ENCODE data around the gene PLXNA4. TPM values are rescaled to one million over a fixed set of nuclear protein-coding genes. Genes with fewer than 3 reads are reported as not detected.

Gene PLXNA4
- total and polyA plus RNA-seq, 2 donors from 2014 or later: 0.17 to 3.5 TPM

DNA sequence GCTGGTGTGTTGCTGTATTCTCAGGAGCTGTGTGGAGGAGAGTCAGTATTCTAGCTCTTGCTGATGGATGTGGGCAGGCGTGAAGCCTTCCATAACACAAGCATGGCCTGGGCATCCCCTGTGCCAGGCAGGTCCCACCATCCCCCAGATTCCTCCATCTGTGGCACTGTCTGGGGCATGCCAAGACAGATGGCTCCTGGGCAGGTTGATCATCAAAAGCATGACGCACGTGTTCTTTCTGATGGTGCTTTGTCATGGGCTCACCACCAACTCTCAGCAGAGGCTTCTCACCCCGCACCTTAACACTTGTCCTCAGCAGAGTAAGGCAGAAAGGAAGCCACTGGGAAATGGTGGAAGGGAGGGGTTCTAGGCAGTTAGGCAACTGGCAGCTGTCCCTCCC is 364.3 kb downstream of the PLXNA4 start:
- DNase-seq (no peak), FAIRE-seq (no peak)
- TF ChIP-seq, protein P1, sequence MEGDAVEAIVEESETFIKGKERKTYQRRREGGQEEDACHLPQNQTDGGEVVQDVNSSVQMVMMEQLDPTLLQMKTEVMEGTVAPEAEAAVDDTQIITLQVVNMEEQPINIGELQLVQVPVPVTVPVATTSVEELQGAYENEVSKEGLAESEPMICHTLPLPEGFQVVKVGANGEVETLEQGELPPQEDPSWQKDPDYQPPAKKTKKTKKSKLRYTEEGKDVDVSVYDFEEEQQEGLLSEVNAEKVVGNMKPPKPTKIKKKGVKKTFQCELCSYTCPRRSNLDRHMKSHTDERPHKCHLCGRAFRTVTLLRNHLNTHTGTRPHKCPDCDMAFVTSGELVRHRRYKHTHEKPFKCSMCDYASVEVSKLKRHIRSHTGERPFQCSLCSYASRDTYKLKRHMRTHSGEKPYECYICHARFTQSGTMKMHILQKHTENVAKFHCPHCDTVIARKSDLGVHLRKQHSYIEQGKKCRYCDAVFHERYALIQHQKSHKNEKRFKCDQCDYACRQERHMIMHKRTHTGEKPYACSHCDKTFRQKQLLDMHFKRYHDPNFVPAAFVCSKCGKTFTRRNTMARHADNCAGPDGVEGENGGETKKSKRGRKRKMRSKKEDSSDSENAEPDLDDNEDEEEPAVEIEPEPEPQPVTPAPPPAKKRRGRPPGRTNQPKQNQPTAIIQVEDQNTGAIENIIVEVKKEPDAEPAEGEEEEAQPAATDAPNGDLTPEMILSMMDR (IDR thresholded peaks at IDR 0.05; ENCODE audit: borderline replicate concordance, extremely low read depth, insufficient read depth): no peak
- intact Hi-C loops (cut with DNase I): no loop called here
- Histone ChIP-seq H3K27ac (ENCODE audit: low read depth in 2 of 2, low read length in 2 of 2) (no peak overlapping the region), H3K4me3 (ENCODE audit: low read length in 3 of 3) (no peak overlapping the region), H3K27me3 (ENCODE audit: control insufficient read depth, insufficient read depth, low read length) (no peaks in the 10 kb centered on the region), H3K4me1 (ENCODE audit: control insufficient read depth in 2 of 3, insufficient read depth in 2 of 3, low read depth in 1 of 3, low read length in 3 of 3) (no peaks in the 10 kb centered on the region), H3K36me3 (ENCODE audit: control insufficient read depth in 2 of 3, insufficient read depth in 3 of 3, low read length in 3 of 3) (no peaks in the 10 kb centered on the region), H3K9ac (ENCODE audit: low read length in 3 of 3) (no peak overlapping the region), H3K9me3 (ENCODE audit: control insufficient read depth in 2 of 3, insufficient read depth in 1 of 3, low read length in 3 of 3) (no peaks in the 10 kb centered on the region)

DNA sequence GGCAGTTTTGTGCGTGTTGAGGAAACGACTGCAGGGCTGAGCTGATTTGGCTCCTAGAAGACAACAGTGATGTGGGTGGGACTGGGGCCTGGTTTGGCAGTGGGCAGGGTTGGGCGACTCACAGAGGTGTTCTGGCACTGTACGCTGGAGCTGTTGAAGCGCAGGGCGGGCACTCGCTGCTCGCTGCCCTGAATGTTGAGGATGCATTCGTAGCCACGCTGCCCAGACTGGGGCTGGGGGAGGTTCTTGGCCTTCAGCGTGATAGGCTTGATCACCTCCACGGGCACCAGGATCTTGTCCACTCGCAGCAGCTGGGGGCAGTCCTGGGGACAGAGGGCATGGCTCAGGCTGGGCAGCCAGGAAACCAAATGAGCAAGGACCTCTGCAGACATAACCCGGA is 365.4 kb downstream of the PLXNA4 start:
- no peak overlapping the region for H3K9ac ChIP-seq (ENCODE audit: low read length in 3 of 3)
- no peak for FAIRE-seq

DNA sequence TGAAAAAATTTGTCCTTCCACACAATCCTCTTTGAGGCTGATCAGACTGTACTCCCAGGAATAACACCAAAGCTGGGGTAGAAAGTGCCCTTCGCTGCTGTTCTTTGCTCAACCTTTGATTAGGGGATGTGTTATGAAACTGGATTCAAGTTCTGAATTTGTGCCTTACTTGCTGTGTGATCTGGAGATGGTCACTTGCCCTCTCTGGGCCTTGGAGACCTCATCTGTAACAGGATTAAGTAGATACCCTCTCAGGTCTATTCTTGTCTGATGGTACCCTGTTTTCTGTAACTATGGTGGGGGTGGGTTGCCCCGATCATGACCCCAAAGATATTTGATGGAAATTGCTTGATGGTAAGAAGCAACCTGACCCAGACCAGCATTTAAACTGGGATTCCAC is 368.5 kb downstream of the PLXNA4 start:
- Histone ChIP-seq H3K36me3 (ENCODE audit: control insufficient read depth in 2 of 3, insufficient read depth in 3 of 3, low read length in 3 of 3) (no peaks in the 10 kb centered on the region), H3K4me1 (ENCODE audit: control insufficient read depth in 2 of 3, insufficient read depth in 2 of 3, low read depth in 1 of 3, low read length in 3 of 3) (no peaks in the 10 kb centered on the region), H3K9me3 (ENCODE audit: control insufficient read depth in 2 of 3, insufficient read depth in 1 of 3, low read length in 3 of 3) (no peaks in the 10 kb centered on the region), H3K9ac (ENCODE audit: low read length in 3 of 3) (no peak overlapping the region), H3K4me3 (ENCODE audit: low read length in 3 of 3) (no peak overlapping the region), H3K27me3 (ENCODE audit: control insufficient read depth, insufficient read depth, low read length) (no peaks in the 10 kb centered on the region), H3K27ac (ENCODE audit: low read depth in 2 of 2, low read length in 2 of 2) (no peak overlapping the region)
- intact Hi-C loops (cut with DNase I): no loop called here
- TF ChIP-seq, protein P1 (IDR thresholded peaks at IDR 0.05; ENCODE audit: borderline replicate concordance, extremely low read depth, insufficient read depth): no peak
- DNase-seq: no peak
- no peak for FAIRE-seq

More for the DNA sequence above, 365.4 kb downstream of the PLXNA4 start:
- no peak for DNase-seq
- H3K4me1 ChIP-seq (ENCODE audit: control insufficient read depth in 2 of 3, insufficient read depth in 2 of 3, low read depth in 1 of 3, low read length in 3 of 3): no peaks in the 10 kb centered on the region
- no peaks in the 10 kb centered on the region for H3K36me3 ChIP-seq (ENCODE audit: control insufficient read depth in 2 of 3, insufficient read depth in 3 of 3, low read length in 3 of 3)
- TF ChIP-seq, protein P1 (IDR thresholded peaks at IDR 0.05; ENCODE audit: borderline replicate concordance, extremely low read depth, insufficient read depth): no peak
- intact Hi-C loops (cut with DNase I): no loop called here
- no peak overlapping the region for H3K27ac ChIP-seq (ENCODE audit: low read depth in 2 of 2, low read length in 2 of 2)
- no peaks in the 10 kb centered on the region for H3K27me3 ChIP-seq (ENCODE audit: control insufficient read depth, insufficient read depth, low read length)
- no peaks in the 10 kb centered on the region for H3K9me3 ChIP-seq (ENCODE audit: control insufficient read depth in 2 of 3, insufficient read depth in 1 of 3, low read length in 3 of 3)
- H3K4me3 ChIP-seq (ENCODE audit: low read length in 3 of 3): no peak overlapping the region

DNA sequence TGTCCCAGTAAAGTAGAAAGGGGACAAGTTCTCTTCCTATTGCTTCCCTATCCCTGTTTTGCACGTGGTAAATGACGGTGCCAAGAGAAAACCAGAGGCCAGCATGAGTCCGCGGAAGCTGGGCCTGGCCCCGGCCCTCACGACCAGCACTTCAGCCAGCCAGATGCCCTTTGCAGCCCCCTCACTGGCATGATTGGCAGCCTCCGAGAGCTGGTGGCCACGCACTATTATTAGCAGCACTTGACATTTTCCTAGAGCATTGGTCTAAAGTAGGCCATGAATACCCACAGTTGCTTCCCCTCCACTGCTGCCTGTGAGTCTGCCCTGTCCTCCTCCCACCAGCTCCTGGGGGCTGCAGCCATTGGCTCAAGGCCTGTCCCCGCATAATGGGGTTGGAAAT is 369.1 kb downstream of the PLXNA4 start:
- TF ChIP-seq, protein P1 (IDR thresholded peaks at IDR 0.05; ENCODE audit: borderline replicate concordance, extremely low read depth, insufficient read depth): no peak
- intact Hi-C loops (cut with DNase I): no loop called here
- Histone ChIP-seq H3K9me3 (ENCODE audit: control insufficient read depth in 2 of 3, insufficient read depth in 1 of 3, low read length in 3 of 3) (no peaks in the 10 kb centered on the region), H3K4me1 (ENCODE audit: control insufficient read depth in 2 of 3, insufficient read depth in 2 of 3, low read depth in 1 of 3, low read length in 3 of 3) (no peaks in the 10 kb centered on the region), H3K9ac (ENCODE audit: low read length in 3 of 3) (no peak overlapping the region), H3K27ac (ENCODE audit: low read depth in 2 of 2, low read length in 2 of 2) (no peak overlapping the region), H3K36me3 (ENCODE audit: control insufficient read depth in 2 of 3, insufficient read depth in 3 of 3, low read length in 3 of 3) (no peaks in the 10 kb centered on the region), H3K27me3 (ENCODE audit: control insufficient read depth, insufficient read depth, low read length) (no peaks in the 10 kb centered on the region), H3K4me3 (ENCODE audit: low read length in 3 of 3) (no peak overlapping the region)
- FAIRE-seq (no peak), DNase-seq (no peak)
